Erythroblast (primary cell): ENCODE measurements around the gene TNRC6A.

Experiments
- GATA1 ChIP-seq: IDR thresholded peaks from 2 replicates; pipeline ENCODE4 v1.6.1; 2011; ENCODE audit warnings: low read depth, mild to moderate bottlenecking, control low read depth, low read length, moderate library complexity
- POLR2A ChIP-seq: IDR thresholded peaks from 2 replicates; pipeline ENCODE4 v1.6.1; 2011; ENCODE audit warnings: mild to moderate bottlenecking, low read length

- TF ChIP-seq POLR2A (no peak), GATA1 (no peak)
These were observed 91.7 kb downstream of the TNRC6A start for GRCh38 chr16:24821129-24821528.
